Right lobe of liver (tissue), 6 donors: ENCODE measurements around the gene FMN1. TPM values are rescaled to one million over a fixed set of nuclear protein-coding genes. Genes with fewer than 3 reads are reported as not detected.

Experiments
- ATAC-seq, 4 donors: fragments of 200-7000 bp; cut with Tn5 transposase; one replicate each; pipeline ENCODE4 v1.9.1; 2020; ENCODE audit warnings: mild to moderate bottlenecking in 4 of 4, moderate library complexity in 4 of 4
- DNase-seq, 3 donors: peaks; one replicate each; pipeline ENCODE4 v3.0.0-alpha.2; 2020
- H3K27ac ChIP-seq, 3 donors: fragments of 200-600 bp; one replicate each; pipeline ENCODE4 v1.8.0; 2022
- H3K27me3 ChIP-seq, 2 donors: fragments of 200-600 bp; one replicate each; pipeline ENCODE4 v1.8.0; 2022
- H3K36me3 ChIP-seq, 4 donors: fragments of 200-600 bp; sonication (generic) in 1 of 4; one replicate each; pipeline versions ENCODE4 v1.5.1 to v1.8.0; 2017 to 2022; ENCODE audit warnings: control low read depth in 1 of 4
- H3K4me1 ChIP-seq, 4 donors: fragments of 200-600 bp; sonication (generic) in 1 of 4; one replicate each; pipeline versions ENCODE4 v1.5.1 to v1.8.0; 2017 to 2022; ENCODE audit warnings: control low read depth in 1 of 4
- H3K4me3 ChIP-seq, 3 donors: fragments of 200-600 bp; one replicate each; pipeline ENCODE4 v1.8.0; 2022
- H3K9me3 ChIP-seq, 4 donors: fragments of 200-600 bp; sonication (generic) in 1 of 4; one replicate each; pipeline versions ENCODE4 v1.5.1 to v1.8.0; 2017 to 2022; ENCODE audit warnings: control low read depth in 1 of 4
- CTCF ChIP-seq, 4 donors: fragments of 200-600 bp in 3 of 4; fragments of 450-650 bp in 1 of 4; IDR thresholded peaks; one replicate each; pipeline versions ENCODE4 v1.5.1 to v1.8.0; 2016 to 2022; ENCODE audit warnings: antibody characterized with exemption in 4 of 4, mild to moderate bottlenecking in 2 of 4
- POLR2A ChIP-seq: fragments of 450-650 bp; IDR thresholded peaks from one replicate; pipeline ENCODE4 v1.6.1; 2017; ENCODE audit warnings: antibody characterized with exemption, mild to moderate bottlenecking
- WGBS: methylation state at CpG from one replicate; pipeline ENCODE4 v1.1.6; 2018; ENCODE audit warnings: low coverage, low lambda C conversion rate; ENCODE audit not compliant: insufficient coverage; ENCODE audit errors: missing lambda C conversion rate; 5-methylcytosine and 5-hydroxymethylcytosine counted together
- intact Hi-C, 2 donors: fragments of 100-400 bp; cut with DNase I; formaldehyde crosslinking; loops; one replicate each; pipeline versions ENCODE4 v1.11.2 to v1.14.1; 2022
- total RNA-seq, 6 experiments: library from RNA; depleted of rRNA in 2 of 6; stranded (reverse); fragments of >200 nt in 2 of 6; fragmentation: NEBNext Ultra II Directional in 3 of 6; extraction: Animal tissue kit (Norgen Biotek cat#: 25700) in 3 of 6; gene quantifications; one replicate each; pipeline versions ENCODE4 v1.1.0 to v1.2.4, GENCODE V29; 2016 to 2023
- donor health status: DM: no; HTN: yes; CAD: no.
- donor health status: DM: no; HTN: no; CAD: no.
- donor health status: DM: no; HTN: no; CAD: no.
- donor health status: DM: no; HTN: yes; CAD: no.
- donor health status: DM: no; HTN: yes; CAD: no.

The FMN1 gene
- total RNA-seq, 6 experiments from 2014 or later, result 1.1 to 6.8 (median 3.1) TPM

GRCh38 chr15:33089878-33090757 is 104.4 kb downstream of the FMN1 start:
- no peaks in the 10 kb centered on the region for H3K27me3 ChIP-seq
- no peak overlapping the region for H3K27ac ChIP-seq
- no peaks in the 10 kb centered on the region for H3K9me3 ChIP-seq
- ATAC-seq (peak in 3 of 4 donors; percentile 22 to 33 (median 29)), DNase-seq (no peak)
- H3K4me3 ChIP-seq, result no peak overlapping the region
- H3K36me3 ChIP-seq, result no peaks in the 10 kb centered on the region
- intact Hi-C loops, result no loop called here
- no peak for TF ChIP-seq POLR2A
- TF ChIP-seq CTCF (IDR thresholded peaks at IDR 0.05), result no peak
- no peaks in the 10 kb centered on the region for H3K4me1 ChIP-seq
- whole genome bisulfite sequencing, result 46% methylated on average over 5 of the region's 5 CpGs

GRCh38 chr15:33089165-33089877 is 105.2 kb downstream of the FMN1 start:
- TF ChIP-seq CTCF (IDR thresholded peaks at IDR 0.05) (no peak), POLR2A (no peak)
- Histone ChIP-seq H3K4me3 (no peak overlapping the region), H3K27me3 (no peaks in the 10 kb centered on the region), H3K4me1 (no peaks in the 10 kb centered on the region), H3K9me3 (no peaks in the 10 kb centered on the region), H3K27ac (no peak overlapping the region), H3K36me3 (no peaks in the 10 kb centered on the region)
- DNase-seq, result no peak
- no peak for ATAC-seq
- intact Hi-C loops, result no loop called here
- 52% methylated on average over 6 of the region's 7 CpGs for WGBS

GRCh38 chr15:33086500-33087121 is 107.9 kb downstream of the FMN1 start:
- Histone ChIP-seq H3K36me3 (no peaks in the 10 kb centered on the region), H3K27me3 (no peaks in the 10 kb centered on the region), H3K9me3 (no peaks in the 10 kb centered on the region), H3K4me3 (no peak overlapping the region), H3K27ac (no peak overlapping the region), H3K4me1 (no peaks in the 10 kb centered on the region)
- no peak for TF ChIP-seq POLR2A
- peak; percentile 37 to 62 (median 51) for TF ChIP-seq CTCF (IDR thresholded peaks at IDR 0.05)
- intact Hi-C loops, result no loop called here
- WGBS, result 7% methylated on average over 4 of the region's 4 CpGs
- ATAC-seq, result peak in 2 of 4 donors; percentile 61 to 65
- DNase-seq, result no peak

- Histone ChIP-seq H3K27me3 (no peaks in the 10 kb centered on the region), H3K4me3 (no peak overlapping the region), H3K4me1 (no peaks in the 10 kb centered on the region), H3K27ac (no peak overlapping the region), H3K9me3 (no peaks in the 10 kb centered on the region), H3K36me3 (no peaks in the 10 kb centered on the region)
- TF ChIP-seq POLR2A (no peak), CTCF (IDR thresholded peaks at IDR 0.05) (no peak)
- WGBS, result 57% methylated on average over 4 of the region's 4 CpGs
- ATAC-seq (no peak), DNase-seq (no peak)
- intact Hi-C loops, result no loop called here
Observed at GRCh38 chr15:33084661-33085060, 109.9 kb downstream of the FMN1 start.
